Dendritic cell treated with granulocyte-macrophage colony-stimulating factor and Interleukin-4, amounts not matched to agents 40 ng/mL and 50 ng/mL, for 4 days (primary cell): ENCODE measurements around the gene FAM171A2.
"Not testable (repeated sequence)": the region's sequence is repeated elsewhere in the genome, so short reads cannot be mapped to it uniquely, and the experiment has no call there.

Source experiments
- H3K27ac Mint-ChIP-seq: one replicate; pipeline ENCODE4 v1.8.0; 2022; ENCODE audit warnings: mild to moderate bottlenecking, mixed read lengths
- H3K27me3 Mint-ChIP-seq: one replicate; pipeline ENCODE4 v1.8.0; 2022; ENCODE audit warnings: mild to moderate bottlenecking, mixed read lengths
- H3K36me3 Mint-ChIP-seq: one replicate; pipeline ENCODE4 v1.8.0; 2022; ENCODE audit warnings: low read depth, mixed read lengths
- H3K4me1 Mint-ChIP-seq: one replicate; pipeline ENCODE4 v1.8.0; 2022; ENCODE audit warnings: low read depth, mixed read lengths
- H3K4me3 Mint-ChIP-seq: one replicate; pipeline ENCODE4 v1.8.0; 2022; ENCODE audit warnings: mild to moderate bottlenecking, moderate library complexity, mixed read lengths
- H3K9me3 Mint-ChIP-seq: one replicate; pipeline ENCODE4 v1.8.0; 2022; ENCODE audit warnings: mixed read lengths
- intact Hi-C: fragments of 100-400 bp; cut with micrococcal nuclease; formaldehyde crosslinking; loops from one replicate; pipeline ENCODE4 v1.15.0; 2022

Gene FAM171A2

DNA sequence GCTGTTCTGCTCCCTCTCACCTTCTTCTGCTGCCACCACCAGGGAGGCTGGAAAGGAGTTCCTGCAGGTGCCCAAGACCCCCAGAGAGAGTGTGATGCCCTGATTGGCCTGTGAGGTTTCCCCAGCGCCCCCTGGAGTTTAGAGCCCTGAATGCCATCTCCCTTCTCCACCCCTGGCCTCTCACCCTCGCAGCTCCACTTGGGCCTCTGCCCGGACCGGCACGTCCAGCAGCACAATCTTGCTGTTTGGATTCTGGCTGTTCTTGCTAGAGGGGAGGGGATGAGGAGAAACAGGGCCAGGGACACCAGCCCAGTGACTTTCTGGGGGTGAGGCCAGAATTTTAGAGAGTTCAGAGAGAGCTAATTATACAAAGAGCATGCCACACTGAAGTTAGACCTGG is 12.5 kb upstream of the FAM171A2 start:
- no peak overlapping the region for H3K4me3 Mint-ChIP-seq
- peaks cover 7% of the 10 kb centered on the region for H3K4me1 Mint-ChIP-seq
- no peaks in the 10 kb centered on the region for H3K36me3 Mint-ChIP-seq
- no peaks in the 10 kb centered on the region for H3K9me3 Mint-ChIP-seq
- no peak overlapping the region for H3K27ac Mint-ChIP-seq
- peaks cover 31% of the 10 kb centered on the region for H3K27me3 Mint-ChIP-seq
- intact Hi-C loops = no loop called here

GRCh38 chr17:44375196-44376017 is 11.8 kb upstream of the FAM171A2 start:
- peaks cover 38% of the 10 kb centered on the region for H3K27me3 Mint-ChIP-seq
- intact Hi-C loops = no loop called here
- H3K4me3 Mint-ChIP-seq = no peak overlapping the region
- H3K36me3 Mint-ChIP-seq = no peaks in the 10 kb centered on the region
- no peaks in the 10 kb centered on the region for H3K9me3 Mint-ChIP-seq
- H3K4me1 Mint-ChIP-seq = peaks cover 7% of the 10 kb centered on the region
- no peak overlapping the region for H3K27ac Mint-ChIP-seq

DNA sequence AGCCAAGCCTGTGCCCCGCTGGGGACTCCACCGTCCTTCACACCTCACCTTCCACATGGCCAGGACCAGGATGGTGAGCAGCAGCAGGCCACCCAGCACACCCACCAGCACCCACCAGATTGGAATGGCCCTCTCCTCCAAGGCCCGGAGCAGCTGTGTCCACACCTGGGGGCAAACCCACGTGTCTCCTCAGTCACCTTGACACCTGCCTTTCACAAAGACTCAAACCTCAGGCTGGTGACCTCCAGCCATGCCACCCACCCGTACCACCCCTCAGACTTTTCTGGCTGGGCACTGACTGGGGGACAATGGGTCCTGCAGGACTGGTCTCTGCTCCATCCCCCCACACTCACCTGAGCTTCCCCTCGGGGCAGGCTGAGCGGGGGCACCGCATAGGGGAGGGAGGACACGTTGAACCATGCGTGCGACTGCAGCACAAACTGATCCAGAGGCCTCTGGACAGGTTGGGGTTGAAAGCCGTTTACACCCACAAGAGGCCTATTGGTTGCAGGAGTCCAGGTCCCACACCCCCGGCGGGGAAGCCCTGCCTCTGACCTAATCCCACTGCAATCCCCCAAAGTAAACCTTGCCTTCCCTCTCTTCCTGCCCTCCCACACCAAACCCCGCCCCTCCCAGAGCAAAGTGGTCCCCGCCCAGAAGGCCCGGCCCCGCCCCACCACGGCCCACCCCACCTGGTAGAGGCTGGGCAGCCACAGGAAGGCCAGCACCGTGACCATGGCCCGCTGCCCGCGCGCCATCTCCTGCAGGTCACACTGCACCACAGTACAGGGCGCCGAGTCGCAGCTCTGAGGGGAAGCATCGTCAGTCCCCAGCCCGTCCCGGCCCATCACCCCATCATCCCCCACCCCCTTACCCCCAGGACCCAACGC is 10.9 kb upstream of the FAM171A2 start:
- Mint-ChIP-seq H3K27me3 (peaks cover 43% of the 10 kb centered on the region), H3K4me3 (no peak overlapping the region), H3K36me3 (no peaks in the 10 kb centered on the region), H3K9me3 (no peaks in the 10 kb centered on the region), H3K27ac (no peak overlapping the region), H3K4me1 (peaks cover 7% of the 10 kb centered on the region)
- intact Hi-C loops = no loop called here

GRCh38 chr17:44372036-44372435 is 8.4 kb upstream of the FAM171A2 start:
- peaks cover 53% of the 10 kb centered on the region for H3K27me3 Mint-ChIP-seq
- H3K36me3 Mint-ChIP-seq = no peaks in the 10 kb centered on the region
- peaks cover 7% of the 10 kb centered on the region for H3K4me1 Mint-ChIP-seq
- intact Hi-C loops = no loop called here
- no peaks in the 10 kb centered on the region for H3K9me3 Mint-ChIP-seq
- H3K27ac Mint-ChIP-seq = no peak overlapping the region
- no peak overlapping the region for H3K4me3 Mint-ChIP-seq

DNA sequence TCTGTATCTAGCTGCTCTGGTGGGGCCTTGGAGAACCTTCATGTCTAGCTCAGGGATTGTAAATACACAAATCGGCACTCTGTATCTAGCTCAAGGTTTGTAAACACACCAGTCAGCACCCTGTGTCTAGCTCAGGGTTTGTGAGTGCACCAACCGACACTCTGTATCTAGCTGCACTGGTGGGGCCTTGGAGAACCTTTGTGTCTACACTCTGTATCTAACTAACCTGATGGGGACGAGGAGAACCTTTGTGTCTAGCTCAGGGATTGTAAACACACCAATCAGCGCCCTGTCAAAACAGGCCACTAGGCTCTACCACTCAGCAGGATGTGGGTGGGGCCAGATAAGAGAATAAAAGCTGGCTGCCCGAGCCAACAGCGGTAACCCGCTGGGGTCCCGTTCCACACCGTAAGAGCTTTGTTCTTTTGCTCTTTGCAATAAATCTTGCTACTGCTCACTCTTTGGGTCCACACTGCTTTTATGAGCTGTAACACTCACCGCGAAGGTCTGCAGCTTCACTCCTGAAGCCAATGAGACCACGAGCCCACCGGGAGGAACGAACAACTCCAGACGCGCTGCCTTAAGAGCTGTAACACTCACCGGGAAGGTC is 5.9 kb upstream of the FAM171A2 start:
- H3K36me3 Mint-ChIP-seq, H3K9me3 Mint-ChIP-seq, H3K4me1 Mint-ChIP-seq, H3K27ac Mint-ChIP-seq, intact Hi-C loops: not testable (repeated sequence)
- Mint-ChIP-seq H3K4me3 (peak overlapping the region; percentile 0), H3K27me3 (peaks cover 70% of the 10 kb centered on the region)

GRCh38 chr17:44368391-44369243 is 5.0 kb upstream of the FAM171A2 start:
- H3K36me3 Mint-ChIP-seq, H3K4me1 Mint-ChIP-seq, H3K4me3 Mint-ChIP-seq, H3K27ac Mint-ChIP-seq, H3K9me3 Mint-ChIP-seq, intact Hi-C loops: not testable (repeated sequence)
- peaks cover 73% of the 10 kb centered on the region for H3K27me3 Mint-ChIP-seq

GRCh38 chr17:44367231-44367979 is 3.8 kb upstream of the FAM171A2 start:
- intact Hi-C loops = no loop called here
- Mint-ChIP-seq H3K36me3 (no peaks in the 10 kb centered on the region), H3K27ac (no peak overlapping the region), H3K9me3 (no peaks in the 10 kb centered on the region), H3K27me3 (peaks cover 77% of the 10 kb centered on the region), H3K4me1 (no peaks in the 10 kb centered on the region), H3K4me3 (no peak overlapping the region)

DNA sequence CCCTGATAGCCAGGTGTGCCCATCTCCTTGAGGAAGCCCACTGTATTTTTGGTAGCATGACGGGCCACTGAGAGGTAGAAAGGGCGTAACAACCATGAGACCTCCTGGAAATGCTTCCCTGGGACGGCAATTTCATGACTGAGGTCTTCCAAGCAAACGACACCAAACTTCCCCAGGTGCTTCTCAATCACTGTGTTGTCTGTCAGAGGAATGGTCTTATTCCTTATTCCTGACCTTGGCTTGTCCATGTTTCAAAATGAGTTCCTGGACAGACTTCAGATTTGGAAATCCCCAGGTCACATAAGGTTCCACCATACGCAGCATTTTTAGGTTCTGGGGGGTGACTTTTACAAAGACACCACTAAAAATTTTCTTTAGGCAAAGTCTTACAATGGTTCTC is 1.4 kb upstream of the FAM171A2 start:
- H3K36me3 Mint-ChIP-seq, H3K4me1 Mint-ChIP-seq, H3K27ac Mint-ChIP-seq, H3K4me3 Mint-ChIP-seq, intact Hi-C loops, H3K9me3 Mint-ChIP-seq: not testable (repeated sequence)
- peaks cover 80% of the 10 kb centered on the region for H3K27me3 Mint-ChIP-seq

DNA sequence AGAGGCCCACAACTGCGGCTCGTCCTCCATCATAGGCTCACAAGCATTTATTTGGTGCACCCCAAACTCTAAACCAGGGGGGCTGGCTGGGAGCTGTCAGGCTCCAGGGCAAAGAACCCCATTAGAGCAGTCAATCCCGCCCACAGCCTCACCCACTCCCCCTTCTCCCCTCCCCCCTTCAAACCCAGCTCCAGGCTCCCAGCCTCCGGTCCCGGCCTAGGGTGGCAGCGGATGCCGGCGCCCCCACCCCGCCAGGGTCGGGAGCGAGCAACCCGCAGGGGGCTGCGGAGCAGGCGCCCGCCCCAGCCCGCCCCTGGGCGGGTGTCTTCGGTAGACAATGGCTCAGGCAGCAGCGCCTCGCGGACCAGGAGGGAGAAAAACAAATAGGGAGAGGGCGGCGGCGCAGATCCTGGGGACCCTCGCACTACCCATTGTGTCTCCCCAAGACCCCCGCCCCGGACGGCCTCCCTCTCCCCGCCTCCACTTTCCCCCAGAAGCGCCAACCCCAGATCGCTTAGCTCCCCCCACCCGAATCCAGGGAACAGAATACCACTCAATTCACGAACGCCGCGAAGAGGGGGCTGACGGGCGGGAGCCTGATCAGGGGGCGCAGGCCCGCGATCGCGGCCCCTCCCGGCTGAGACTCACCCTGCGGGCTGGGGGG is 572 bp downstream of the FAM171A2 start:
- intact Hi-C loops = no loop called here
- Mint-ChIP-seq H3K9me3 (no peaks in the 10 kb centered on the region), H3K27me3 (peaks cover 85% of the 10 kb centered on the region)

DNA sequence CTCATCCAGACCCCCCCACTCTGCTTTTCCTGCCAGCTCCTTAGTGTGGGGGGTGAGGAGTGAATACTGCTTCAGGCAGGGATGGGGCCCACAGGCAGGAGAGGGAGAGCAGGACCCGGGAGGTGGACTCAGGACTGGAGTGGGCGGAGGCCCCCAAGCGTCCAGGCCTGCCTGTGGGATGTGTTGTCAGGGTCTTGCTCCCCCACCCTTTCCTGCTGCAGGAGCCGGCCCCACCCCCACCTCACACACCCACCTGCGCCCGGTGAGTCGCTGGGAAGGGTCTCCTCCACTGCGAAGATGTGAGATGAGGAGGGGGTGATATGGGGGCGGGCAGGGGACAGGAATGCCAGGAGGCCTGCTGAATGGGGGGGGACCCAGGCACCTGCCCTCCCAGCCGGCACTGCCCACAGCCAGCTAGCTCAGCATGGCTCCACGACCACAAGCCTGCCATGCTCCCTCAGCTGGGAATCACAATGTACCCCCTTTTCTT is 1.1 kb downstream of the FAM171A2 start:
- Mint-ChIP-seq H3K36me3 (no peaks in the 10 kb centered on the region), H3K27me3 (peaks cover 84% of the 10 kb centered on the region), H3K27ac (no peak overlapping the region), H3K4me3 (no peak overlapping the region), H3K4me1 (no peaks in the 10 kb centered on the region), H3K9me3 (no peaks in the 10 kb centered on the region)
- intact Hi-C loops = no loop called here

More for the DNA sequence above, 572 bp downstream of the FAM171A2 start:
- Mint-ChIP-seq H3K4me3 (peak overlapping the region; percentile 76), H3K4me1 (no peaks in the 10 kb centered on the region), H3K27ac (no peak overlapping the region), H3K36me3 (no peaks in the 10 kb centered on the region)

DNA sequence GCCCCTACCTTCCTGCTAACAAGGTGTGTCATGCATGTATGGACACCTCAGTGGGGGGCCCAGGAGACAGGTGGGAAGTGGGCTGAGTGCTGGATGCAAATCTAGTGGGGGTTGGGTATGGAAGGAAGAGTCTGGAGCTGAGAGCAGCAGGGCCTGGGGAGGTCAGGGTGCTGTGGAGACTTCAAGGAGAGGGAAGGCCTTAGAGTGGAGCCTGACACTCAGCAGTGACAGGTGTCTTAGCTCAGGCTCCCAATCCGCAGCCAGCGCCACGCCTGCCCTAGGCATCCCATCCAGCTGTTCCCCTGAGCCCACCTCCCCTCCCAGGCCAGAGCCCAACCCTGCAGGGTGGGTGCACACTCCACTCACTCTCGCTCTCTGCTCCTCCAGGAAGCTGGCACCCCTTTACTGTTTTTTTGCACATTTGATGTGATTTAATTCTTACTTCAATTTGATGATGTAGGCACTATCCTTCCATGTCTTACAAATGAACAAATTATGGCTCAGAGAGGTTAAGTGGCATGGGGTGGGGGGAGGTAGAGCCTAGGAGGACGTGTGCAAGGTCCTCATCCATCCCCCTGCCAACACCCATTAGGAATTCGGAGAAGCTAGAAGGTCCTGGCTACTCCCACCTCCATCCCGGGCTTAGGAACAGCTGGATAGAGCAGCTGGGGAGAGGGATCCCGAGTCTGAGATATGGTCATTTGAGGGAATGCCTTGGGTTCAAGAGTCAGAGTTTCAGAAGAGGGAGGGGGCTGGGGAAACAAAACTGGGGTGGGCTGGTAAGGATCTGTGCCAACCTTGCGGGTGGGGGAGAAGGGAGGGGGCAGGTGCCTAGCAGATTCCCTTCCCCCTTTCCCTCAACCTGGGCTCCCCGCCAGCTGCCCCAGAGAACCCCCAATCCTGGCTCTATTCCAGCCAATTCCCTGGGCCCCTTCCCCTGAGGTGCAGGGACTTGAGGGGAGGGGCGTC is 2.1 kb downstream of the FAM171A2 start:
- H3K4me1 Mint-ChIP-seq = no peaks in the 10 kb centered on the region

GRCh38 chr17:44360826-44361225 is 2.8 kb downstream of the FAM171A2 start:
- no peak overlapping the region for H3K4me3 Mint-ChIP-seq

More for the DNA sequence above, 2.1 kb downstream of the FAM171A2 start:
- Mint-ChIP-seq H3K27ac (no peak overlapping the region), H3K27me3 (peaks cover 77% of the 10 kb centered on the region), H3K4me3 (no peak overlapping the region), H3K36me3 (no peaks in the 10 kb centered on the region), H3K9me3 (no peaks in the 10 kb centered on the region)
- intact Hi-C loops = no loop called here

More at GRCh38 chr17:44360826-44361225, 2.8 kb downstream of the FAM171A2 start:
- Mint-ChIP-seq H3K36me3 (no peaks in the 10 kb centered on the region), H3K27ac (no peak overlapping the region), H3K4me1 (no peaks in the 10 kb centered on the region), H3K9me3 (no peaks in the 10 kb centered on the region), H3K27me3 (peaks cover 77% of the 10 kb centered on the region)
- intact Hi-C loops = no loop called here
